HuH-7.5 (cell line): ENCODE measurements around the gene HMGB3.
"Not testable (repeated sequence)": the region's sequence is repeated elsewhere in the genome, so short reads cannot be mapped to it uniquely, and the experiment has no call there.

Experiments
- DNase-seq: peaks from one replicate; pipeline ENCODE4 v3.0.0; 2011; ENCODE audit warnings: low spot score

The HMGB3 gene

GRCh38 chrX:150982788-150983520 is at the start of gene HMGB3:
HMGB3 (plus strand) TSS chrX:150983335; CDS start chrX:150985600, 2,265 bp downstream.
- peak; percentile 91 for DNase-seq

- DNase-seq = no peak
Measured at GRCh38 chrX:150933945-150934350, 49.2 kb upstream of the HMGB3 start.

- DNase-seq = no peak
Measured at GRCh38 chrX:150934453-150934852, 48.7 kb upstream of the HMGB3 start.

- no peak for DNase-seq
Measured at GRCh38 chrX:150935467-150935866, 47.7 kb upstream of the HMGB3 start.

- DNase-seq = no peak
Measured at GRCh38 chrX:150936556-150936955, 46.6 kb upstream of the HMGB3 start.

GRCh38 chrX:150940844-150941495 is 42.2 kb upstream of the HMGB3 start:
- DNase-seq = no peak

GRCh38 chrX:150941580-150941979 is 41.6 kb upstream of the HMGB3 start:
- no peak for DNase-seq

- no peak for DNase-seq
Measured at GRCh38 chrX:150942942-150943594, 40.1 kb upstream of the HMGB3 start.

GRCh38 chrX:150944233-150944632 is 38.9 kb upstream of the HMGB3 start:
- no peak for DNase-seq

- DNase-seq = no peak
Measured at GRCh38 chrX:150954951-150955350, 28.2 kb upstream of the HMGB3 start.

- DNase-seq = no peak
Measured at GRCh38 chrX:150955590-150955989, 27.5 kb upstream of the HMGB3 start.

GRCh38 chrX:150958177-150958576 is 25.0 kb upstream of the HMGB3 start:
- DNase-seq = no peak

GRCh38 chrX:150959557-150959956 is 23.6 kb upstream of the HMGB3 start:
- no peak for DNase-seq

- no peak for DNase-seq
Measured at GRCh38 chrX:150961631-150962030, 21.5 kb upstream of the HMGB3 start.

GRCh38 chrX:150964416-150964815 is 18.7 kb upstream of the HMGB3 start:
- DNase-seq = not testable (repeated sequence)

- no peak for DNase-seq
Measured at GRCh38 chrX:150966235-150966634, 16.9 kb upstream of the HMGB3 start.

GRCh38 chrX:150966742-150967141 is 16.4 kb upstream of the HMGB3 start:
- DNase-seq = no peak

GRCh38 chrX:150967786-150968185 is 15.3 kb upstream of the HMGB3 start:
- no peak for DNase-seq

- no peak for DNase-seq
Measured at GRCh38 chrX:150968862-150969720, 14.0 kb upstream of the HMGB3 start.

- DNase-seq = no peak
Measured at GRCh38 chrX:150972450-150972849, 10.7 kb upstream of the HMGB3 start.

GRCh38 chrX:150975655-150976390 is 7.3 kb upstream of the HMGB3 start:
- DNase-seq = no peak
